PC-3 (cell line): ENCODE results near the gene ZBTB7A. TPM values are rescaled to one million over a fixed set of nuclear protein-coding genes. Genes with fewer than 3 reads are reported as not detected.

Source experiments
- ATAC-seq: fragments of 200-7000 bp; cut with Tn5 transposase; 2 replicates; pipeline ENCODE4 v1.9.1; 2020; ENCODE audit warnings: mild to moderate bottlenecking, moderate library complexity
- BruUV-seq: library from RNA; stranded (reverse); fragments of 400-500 nt; replicated peaks from 2 replicates; lab custom pipeline; 2021; lab: Mats Ljungman, UMichigan
- CTCF ChIA-PET: fragments of 300-600 bp; sonication (Branson Sonifier 250); formaldehyde crosslinking; loops from one replicate; lab custom pipeline; 2022; ENCODE audit warnings: antibody characterized with exemption; lab: Charles Lee
- POLR2A ChIA-PET: fragments of 300-600 bp; sonication (Branson Sonifier 250); formaldehyde crosslinking; loops from one replicate; lab custom pipeline; 2022; ENCODE audit warnings: antibody characterized with exemption; ENCODE audit not compliant: unreplicated experiment; lab: Charles Lee
- DNase-seq: peaks from one replicate; pipeline ENCODE4 v3.0.0-alpha.2; 2015
- H2AFZ ChIP-seq: fragments of 300-600 bp; sonication (generic); 2 replicates; pipeline ENCODE4 v1.6.0; 2016; ENCODE audit warnings: antibody characterized with exemption, low read length
- H3F3A ChIP-seq: fragments of 300-600 bp; sonication (generic); one replicate; pipeline ENCODE4 v1.6.0; 2017; ENCODE audit warnings: antibody characterized with exemption, low read length, control low read depth, mild to moderate bottlenecking; ENCODE audit not compliant: unreplicated experiment
- H3K27ac ChIP-seq: fragments of 300-600 bp; sonication (generic); 2 replicates; pipeline ENCODE4 v1.5.1; 2016; ENCODE audit warnings: mild to moderate bottlenecking, low read length
- H3K27me3 ChIP-seq: fragments of 300-600 bp; sonication (generic); 2 replicates; pipeline ENCODE4 v1.6.1; 2016; ENCODE audit warnings: low read length, mixed read lengths
- H3K36me3 ChIP-seq: fragments of 300-600 bp; sonication (generic); 2 replicates; pipeline ENCODE4 v1.6.1; 2016; ENCODE audit warnings: low read depth, mixed run types, low read length, mixed read lengths
- H3K4me1 ChIP-seq: fragments of 300-600 bp; sonication (generic); 2 replicates; pipeline ENCODE4 v1.5.1; 2016; ENCODE audit warnings: low read length; ENCODE audit not compliant: insufficient read depth
- H3K4me2 ChIP-seq: fragments of 300-600 bp; sonication (generic); 2 replicates; pipeline ENCODE4 v1.6.0; 2016; ENCODE audit warnings: low read length
- H3K4me3 ChIP-seq: fragments of 300-600 bp; sonication (generic); 2 replicates; pipeline ENCODE4 v1.5.1; 2016; ENCODE audit warnings: mild to moderate bottlenecking, low read length, mixed read lengths
- H3K79me2 ChIP-seq: fragments of 300-600 bp; sonication (generic); 2 replicates; pipeline ENCODE4 v1.6.1; 2017; ENCODE audit warnings: low read length, mixed read lengths
- H3K9ac ChIP-seq: fragments of 300-600 bp; sonication (generic); 2 replicates; pipeline ENCODE4 v1.6.0; 2016; ENCODE audit warnings: mild to moderate bottlenecking, low read length
- H3K9me2 ChIP-seq: fragments of 300-600 bp; sonication (generic); replicated peaks from 2 replicates; pipeline ENCODE4 v1.6.1; 2016; ENCODE audit warnings: mixed run types, low read length, mixed read lengths
- H3K9me3 ChIP-seq: fragments of 300-600 bp; sonication (generic); 2 replicates; pipeline ENCODE4 v1.6.1; 2016; ENCODE audit warnings: low read length, mixed read lengths
- H4K20me1 ChIP-seq: fragments of 300-600 bp; sonication (generic); 2 replicates; pipeline ENCODE4 v1.6.1; 2016; ENCODE audit warnings: low read length, mixed read lengths
- CTCF ChIP-seq: fragments of 300-600 bp; sonication (generic); conservative IDR thresholded peaks from 2 replicates; pipeline ENCODE4 v1.5.1; 2017; ENCODE audit warnings: antibody characterized with exemption, low read depth, mild to moderate bottlenecking, low read length
- EZH2 ChIP-seq: fragments of 300-600 bp; sonication (generic); IDR thresholded peaks from one replicate; pipeline ENCODE4 v1.6.1; 2017; ENCODE audit warnings: antibody characterized with exemption, mild to moderate bottlenecking, low read length; ENCODE audit not compliant: unreplicated experiment
- EZH2phosphoT487 ChIP-seq: fragments of 300-600 bp; sonication (generic); IDR thresholded peaks from 2 replicates; pipeline ENCODE4 v1.6.1; 2018; ENCODE audit warnings: mild to moderate bottlenecking, antibody characterized with exemption, low read length, borderline replicate concordance
- intact Hi-C: fragments of 100-400 bp; cut with micrococcal nuclease; formaldehyde crosslinking; loops from 2 replicates; pipeline ENCODE4 v1.9.0; 2023
- total RNA-seq: library from RNA; depleted of rRNA; stranded (reverse); fragments of >200 nt; gene quantifications from 2 replicates; pipeline ENCODE4 v1.2.3, GENCODE V29; 2014

ZBTB7A gene
- total RNA-seq, 1 experiment from 2014 or later = 16.7 TPM

DNA sequence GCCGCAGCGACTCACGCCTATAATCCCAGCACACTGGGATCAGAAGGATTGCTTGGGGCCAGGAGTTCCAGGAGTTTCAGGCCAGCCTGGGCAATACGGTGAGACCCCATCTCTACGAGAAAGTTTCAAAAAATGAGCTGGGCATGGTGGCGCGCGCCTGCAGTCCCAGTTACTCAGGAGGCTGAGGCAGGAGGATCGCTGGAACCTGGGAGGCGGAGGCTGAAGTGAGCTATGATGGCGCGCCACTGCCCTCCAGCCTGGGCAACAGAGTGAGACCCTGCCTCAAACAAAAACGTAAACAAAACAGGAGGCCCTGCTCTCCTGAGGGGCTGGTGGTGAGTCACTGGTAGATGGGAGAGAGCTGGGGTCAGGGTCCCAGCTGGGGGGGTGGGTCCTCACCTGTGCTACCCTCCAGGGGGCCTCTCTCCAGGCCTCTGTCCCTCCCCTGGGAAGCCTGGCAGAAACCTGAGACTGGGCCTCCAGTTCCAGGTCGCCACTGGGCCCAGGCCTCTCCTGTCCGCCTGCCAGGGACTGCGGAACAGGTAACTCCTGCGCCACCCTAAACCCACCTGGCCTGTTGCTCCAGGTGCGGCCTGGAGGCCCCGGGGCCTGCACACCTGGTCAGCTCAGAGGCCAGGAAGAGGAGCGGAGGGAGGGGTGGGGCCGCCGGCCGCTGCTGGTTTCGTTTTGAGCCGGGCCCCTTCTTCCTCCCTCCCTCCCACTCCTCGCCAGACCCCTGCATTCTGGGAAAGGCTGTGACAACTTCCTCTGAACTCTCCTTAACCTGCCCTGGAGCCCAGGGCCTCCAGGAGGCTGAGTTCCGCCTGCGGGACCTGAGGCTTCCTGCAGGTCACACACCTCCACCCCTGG, 17.2 kb upstream of the ZBTB7A start:
- Histone ChIP-seq H3K9me3 (no peaks in the 10 kb centered on the region), H3K4me1 (peaks cover 10% of the 10 kb centered on the region; the same call in 1 of the 2 replicates), H2AFZ (peak overlapping the region; percentile 72), H3K79me2 (no peaks in the 10 kb centered on the region), H3F3A (no peaks in the 10 kb centered on the region), H3K27ac (peak overlapping the region; percentile 20; the same call in 1 of the 2 replicates), H4K20me1 (no peaks in the 10 kb centered on the region), H3K36me3 (no peaks in the 10 kb centered on the region), H3K9ac (peak overlapping the region; percentile 41), H3K9me2 (no peaks in the 10 kb centered on the region), H3K4me2 (peak overlapping the region; percentile 61), H3K4me3 (peak overlapping the region; percentile 21; the same call in 1 of the 2 replicates), H3K27me3 (no peaks in the 10 kb centered on the region)
- DNase-seq (peak; percentile 61), ATAC-seq (peak; percentile 59)
- CTCF ChIA-PET = no interaction called here
- no peak for TF ChIP-seq EZH2
- intact Hi-C loops = no loop called here
- POLR2A ChIA-PET = no interaction called here
- no TSS peak for BruUV-seq

GRCh38 chr19:4082172-4082571, 15.5 kb upstream of the ZBTB7A start:
- H3K4me1 ChIP-seq = peaks cover 10% of the 10 kb centered on the region; the same call in 1 of the 2 replicates
- H3K79me2 ChIP-seq = no peaks in the 10 kb centered on the region
- no peak overlapping the region for H3K4me2 ChIP-seq
- POLR2A ChIA-PET = no interaction called here
- no peaks in the 10 kb centered on the region for H3K9me2 ChIP-seq
- no peak for TF ChIP-seq EZH2
- TF ChIP-seq EZH2phosphoT487 = no peak
- TF ChIP-seq CTCF = no peak
- no peak for DNase-seq
- no peak overlapping the region for H3K27ac ChIP-seq
- H3K36me3 ChIP-seq = no peaks in the 10 kb centered on the region
- no TSS peak for BruUV-seq
- intact Hi-C loops = no loop called here
- no peak overlapping the region for H2AFZ ChIP-seq
- CTCF ChIA-PET = no interaction called here
- no peak overlapping the region for H3K9ac ChIP-seq
- no peaks in the 10 kb centered on the region for H3F3A ChIP-seq
- no peak for ATAC-seq
- H3K4me3 ChIP-seq = no peak overlapping the region
- H4K20me1 ChIP-seq = no peaks in the 10 kb centered on the region
- no peaks in the 10 kb centered on the region for H3K27me3 ChIP-seq
- no peaks in the 10 kb centered on the region for H3K9me3 ChIP-seq

DNA sequence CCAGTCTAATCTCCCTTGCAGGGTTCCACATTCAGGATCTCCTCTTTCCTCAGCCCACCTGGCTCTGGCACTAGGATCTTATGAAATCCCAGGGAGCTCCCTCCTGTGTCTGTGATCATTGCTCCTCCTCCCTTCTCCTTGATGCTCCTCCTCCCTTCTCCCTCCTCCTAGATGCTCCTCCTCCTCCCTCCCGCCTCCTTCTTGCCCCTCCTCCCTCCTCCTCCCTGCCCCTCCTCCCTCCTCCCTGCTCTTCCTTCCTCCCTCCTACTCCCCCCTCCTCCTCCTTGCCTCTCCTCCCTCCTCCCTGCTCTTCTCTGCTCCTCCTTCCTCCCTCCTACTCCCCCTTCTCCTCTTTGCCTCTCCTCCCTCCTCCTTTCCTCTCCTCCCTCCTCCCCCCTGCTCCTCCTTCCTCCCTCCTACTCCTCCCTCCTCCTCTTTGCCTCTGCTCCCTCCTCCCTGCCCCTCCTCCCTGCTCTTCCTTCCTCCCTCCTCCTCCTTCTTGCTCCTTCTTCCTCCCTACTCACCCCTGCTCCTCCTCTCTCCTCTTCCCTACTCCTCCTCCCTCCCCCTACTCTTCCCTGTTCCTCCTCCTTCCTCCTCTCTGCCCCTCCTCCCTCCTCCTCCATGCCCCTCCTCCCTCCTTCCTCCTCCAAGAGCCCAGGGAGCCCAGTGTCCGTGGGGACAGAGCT, 14.9 kb upstream of the ZBTB7A start:
- ATAC-seq = no peak
- Histone ChIP-seq H3K79me2 (no peaks in the 10 kb centered on the region), H3K27me3 (no peaks in the 10 kb centered on the region), H2AFZ (no peak overlapping the region), H3K36me3 (no peaks in the 10 kb centered on the region), H3K27ac (no peak overlapping the region), H3F3A (no peaks in the 10 kb centered on the region), H3K4me2 (no peak overlapping the region), H3K4me1 (peaks cover 10% of the 10 kb centered on the region; the same call in 1 of the 2 replicates), H4K20me1 (no peaks in the 10 kb centered on the region), H3K9me3 (no peaks in the 10 kb centered on the region), H3K9ac (no peak overlapping the region), H3K9me2 (no peaks in the 10 kb centered on the region), H3K4me3 (no peak overlapping the region)
- ChIA-PET CTCF (interaction anchor here (0.7 kb wide), 1 partner anchor 70 kb away, joined by 4 read pairs; no protein-coding TSS in a partner anchor), POLR2A (no interaction called here)
- TF ChIP-seq EZH2phosphoT487 (no peak), EZH2 (no peak), CTCF (no peak)
- peak; percentile 12 for DNase-seq
- intact Hi-C loops = no loop called here
- no TSS peak for BruUV-seq
